Sigmoid colon (tissue), 7 donors: ENCODE data around the gene CST6. TPM values are rescaled to one million over a fixed set of nuclear protein-coding genes. Genes with fewer than 3 reads are reported as not detected.

Source experiments
- DNase-seq: peaks from one replicate; pipeline ENCODE4 v3.0.0-alpha.2; 2019
- H3K27ac ChIP-seq, 4 donors: fragments of 200-600 bp; sonication (generic); one replicate each; pipeline ENCODE4 v1.5.1; 2016 to 2019; ENCODE audit warnings: mild to moderate bottlenecking in 1 of 4
- H3K27me3 ChIP-seq, 3 donors: fragments of 200-600 bp; sonication (generic); one replicate each; pipeline ENCODE4 v1.5.1; 2019; ENCODE audit warnings: mild to moderate bottlenecking in 1 of 3
- H3K36me3 ChIP-seq, 4 donors: fragments of 200-600 bp; sonication (generic); one replicate each; pipeline ENCODE4 v1.5.1; 2016 to 2019
- H3K4me1 ChIP-seq, 4 donors: fragments of 200-600 bp; sonication (generic); one replicate each; pipeline ENCODE4 v1.5.1; 2017 to 2019
- H3K4me3 ChIP-seq, 4 donors: fragments of 200-600 bp; sonication (generic); one replicate each; pipeline ENCODE4 v1.5.1; 2017 to 2019; ENCODE audit warnings: mild to moderate bottlenecking in 2 of 4, moderate library complexity in 1 of 4
- H3K9me3 ChIP-seq, 4 donors: fragments of 200-600 bp in 3 of 4; sonication (generic) in 3 of 4; one replicate each; pipeline versions ENCODE4 v1.5.1 to v1.6.1; 2013 to 2019
- CTCF ChIP-seq, 4 experiments: fragments of 450-650 bp in 3 of 4; fragments of 200-600 bp in 1 of 4; IDR thresholded peaks; one replicate each; pipeline ENCODE4 v1.5.1; 2016 to 2019; ENCODE audit warnings: antibody characterized with exemption in 4 of 4, mild to moderate bottlenecking in 3 of 4, moderate library complexity in 2 of 4
- EP300 ChIP-seq, 4 donors: sonication (generic); formaldehyde crosslinking; IDR thresholded peaks; one replicate each; pipeline ENCODE4 v1.6.1; 2017; ENCODE audit warnings: antibody characterized with exemption in 4 of 4
- POLR2A ChIP-seq, 2 donors: fragments of 450-650 bp; IDR thresholded peaks; one replicate each; pipeline ENCODE4 v1.6.1; 2016; ENCODE audit warnings: antibody characterized with exemption in 2 of 2, mild to moderate bottlenecking in 2 of 2, moderate library complexity in 2 of 2
- POLR2AphosphoS5 ChIP-seq, 4 donors: sonication (generic); formaldehyde crosslinking; IDR thresholded peaks; one replicate each; pipeline ENCODE4 v1.6.1; 2017; ENCODE audit warnings: antibody characterized with exemption in 4 of 4
- WGBS, 2 donors: extraction: QIAGEN DNeasy Blood & Tissue Kit; methylation state at CpG; one replicate each; pipeline ENCODE4 v1.1.7; 2013; 5-methylcytosine and 5-hydroxymethylcytosine counted together
- intact Hi-C: fragments of 100-400 bp; cut with DNase I; formaldehyde crosslinking; loops from one replicate; pipeline ENCODE4 v1.15.1; 2023
- polyA plus RNA-seq, 3 donors: library from polyadenylated mRNA; stranded (reverse); fragments of 200-250 nt; gene quantifications; one replicate each; pipeline ENCODE4 v1.2.3, GENCODE V29; 2013
- total RNA-seq, 4 donors: library from RNA; depleted of rRNA; stranded (reverse); fragments of >200 nt; gene quantifications; one replicate each; pipeline ENCODE4 v1.1.0, GENCODE V29; 2016
- donor health status: healthy with polysubstance abuse.
- donor health status: Bipolar disorder and iron deficiency.
- donor health status: healthy.

The CST6 gene
- total and polyA plus RNA-seq, 7 donors: 0.10 to 1.2 TPM; not detected in 5

- H3K27me3 ChIP-seq: no peaks in the 10 kb centered on the region
- H3K4me1 ChIP-seq: peaks cover 0 to 30% (median 26%) of the 10 kb centered on the region in 4 donors
- TF ChIP-seq EP300 (IDR thresholded peaks at IDR 0.05) (no peak), POLR2AphosphoS5 (IDR thresholded peaks at IDR 0.05) (no peak), POLR2A (IDR thresholded peaks at IDR 0.05) (no peak), CTCF (IDR thresholded peaks at IDR 0.05) (no peak)
- 72 to 89% methylated on average over 4 of the region's 4 CpGs for WGBS, 2 donors
- no peaks in the 10 kb centered on the region for H3K9me3 ChIP-seq
- no peak overlapping the region for H3K27ac ChIP-seq
- no peak overlapping the region for H3K4me3 ChIP-seq
- intact Hi-C loops: loop anchor here (5.0 kb wide), 2 partner anchors 48 to 117 kb away; partner anchors contain the start of genes FIBP and SF3B2
- peaks cover 17 to 35% (median 17%) of the 10 kb centered on the region in 4 donors for H3K36me3 ChIP-seq
- DNase-seq: no peak
These were observed 7.6 kb upstream of the CST6 start for GRCh38 chr11:66004186-66004585.

- no peak for DNase-seq
- intact Hi-C loops: no loop called here
These were observed 5.5 kb upstream of the CST6 start for GRCh38 chr11:66006134-66006890.

GRCh38 chr11:66006891-66007176 is 5.0 kb upstream of the CST6 start:
- TF ChIP-seq POLR2A (IDR thresholded peaks at IDR 0.05): no peak
- TF ChIP-seq POLR2AphosphoS5 (IDR thresholded peaks at IDR 0.05): no peak
- no peak for TF ChIP-seq EP300 (IDR thresholded peaks at IDR 0.05)
- TF ChIP-seq CTCF (IDR thresholded peaks at IDR 0.05): no peak
- Histone ChIP-seq H3K9me3 (no peaks in the 10 kb centered on the region), H3K36me3 (peaks cover 5 to 22% (median 6%) of the 10 kb centered on the region in 4 donors), H3K27ac (no peak overlapping the region), H3K27me3 (peaks cover 3 to 6% (median 5%) of the 10 kb centered on the region in 3 donors), H3K4me1 (peaks cover 0 to 15% (median 13%) of the 10 kb centered on the region in 4 donors), H3K4me3 (no peak overlapping the region)
- 86 to 87% methylated on average over 4 of the region's 4 CpGs for WGBS, 2 donors
- intact Hi-C loops: no loop called here
- DNase-seq: no peak

More at GRCh38 chr11:66006134-66006890, 5.5 kb upstream of the CST6 start:
- H3K27ac ChIP-seq: no peak overlapping the region
- H3K4me1 ChIP-seq: peaks cover 0 to 12% (median 9%) of the 10 kb centered on the region in 4 donors
- no peak overlapping the region for H3K4me3 ChIP-seq
- H3K9me3 ChIP-seq: no peaks in the 10 kb centered on the region
- peaks cover 0 to under 1% (median under 1%) of the 10 kb centered on the region in 3 donors for H3K27me3 ChIP-seq
- H3K36me3 ChIP-seq: peaks cover 5 to 22% (median 6%) of the 10 kb centered on the region in 4 donors
- TF ChIP-seq POLR2A (IDR thresholded peaks at IDR 0.05) (no peak), CTCF (IDR thresholded peaks at IDR 0.05) (no peak), POLR2AphosphoS5 (IDR thresholded peaks at IDR 0.05) (no peak), EP300 (IDR thresholded peaks at IDR 0.05) (no peak)
- 89 to 91% methylated on average over 13 of the region's 13 CpGs for WGBS, 2 donors

GRCh38 chr11:66007201-66007634 is 4.6 kb upstream of the CST6 start:
- H3K36me3 ChIP-seq: peaks cover 5 to 22% (median 6%) of the 10 kb centered on the region in 4 donors
- H3K27ac ChIP-seq: no peak overlapping the region
- no peaks in the 10 kb centered on the region for H3K9me3 ChIP-seq
- H3K4me1 ChIP-seq: peaks cover 0 to 19% (median 17%) of the 10 kb centered on the region in 4 donors
- H3K4me3 ChIP-seq: no peak overlapping the region
- DNase-seq: no peak
- WGBS, 2 donors: 60 to 65% methylated on average over 5 of the region's 5 CpGs
- intact Hi-C loops: no loop called here
- H3K27me3 ChIP-seq: peaks cover 7 to 10% (median 9%) of the 10 kb centered on the region in 3 donors
- no peak for TF ChIP-seq CTCF (IDR thresholded peaks at IDR 0.05)
- TF ChIP-seq POLR2AphosphoS5 (IDR thresholded peaks at IDR 0.05): no peak
- TF ChIP-seq EP300 (IDR thresholded peaks at IDR 0.05): no peak
- no peak for TF ChIP-seq POLR2A (IDR thresholded peaks at IDR 0.05)
